Measurements from ENCODE around the gene DAAM1.

The DAAM1 gene

GRCh38 chr14:59273737-59274136, 85.3 kb downstream of the DAAM1 start:
- CTCF ChIA-PET, result no interaction called here
- TF ChIP-seq, protein P1, sequence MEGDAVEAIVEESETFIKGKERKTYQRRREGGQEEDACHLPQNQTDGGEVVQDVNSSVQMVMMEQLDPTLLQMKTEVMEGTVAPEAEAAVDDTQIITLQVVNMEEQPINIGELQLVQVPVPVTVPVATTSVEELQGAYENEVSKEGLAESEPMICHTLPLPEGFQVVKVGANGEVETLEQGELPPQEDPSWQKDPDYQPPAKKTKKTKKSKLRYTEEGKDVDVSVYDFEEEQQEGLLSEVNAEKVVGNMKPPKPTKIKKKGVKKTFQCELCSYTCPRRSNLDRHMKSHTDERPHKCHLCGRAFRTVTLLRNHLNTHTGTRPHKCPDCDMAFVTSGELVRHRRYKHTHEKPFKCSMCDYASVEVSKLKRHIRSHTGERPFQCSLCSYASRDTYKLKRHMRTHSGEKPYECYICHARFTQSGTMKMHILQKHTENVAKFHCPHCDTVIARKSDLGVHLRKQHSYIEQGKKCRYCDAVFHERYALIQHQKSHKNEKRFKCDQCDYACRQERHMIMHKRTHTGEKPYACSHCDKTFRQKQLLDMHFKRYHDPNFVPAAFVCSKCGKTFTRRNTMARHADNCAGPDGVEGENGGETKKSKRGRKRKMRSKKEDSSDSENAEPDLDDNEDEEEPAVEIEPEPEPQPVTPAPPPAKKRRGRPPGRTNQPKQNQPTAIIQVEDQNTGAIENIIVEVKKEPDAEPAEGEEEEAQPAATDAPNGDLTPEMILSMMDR (IDR thresholded peaks at IDR 0.05; ENCODE audit: insufficient read depth, low read length, missing control alignments), result no peak

DNA sequence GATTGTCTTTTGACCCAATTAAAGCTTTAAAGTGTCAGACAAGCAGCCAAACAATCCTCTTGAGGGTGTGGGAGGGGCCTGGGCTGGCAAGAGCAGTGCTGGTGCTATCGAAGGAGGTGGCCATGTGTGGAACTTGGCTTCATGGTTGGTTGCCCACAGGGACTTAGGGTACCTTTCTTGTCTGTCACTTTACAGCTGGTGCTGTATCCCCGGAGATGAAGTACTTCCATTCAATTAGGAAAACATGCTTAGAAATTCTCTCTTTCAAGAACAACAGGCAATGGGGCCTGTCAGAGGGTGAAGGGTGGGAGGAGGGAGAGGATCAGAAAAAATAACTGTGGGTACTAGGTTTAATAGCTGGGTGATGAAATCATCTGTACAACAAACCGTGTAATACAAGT, 86.5 kb downstream of the DAAM1 start:
- DNase-seq (ENCODE audit: low read depth, low spot score), result no peak
- H3K4me3 ChIP-seq (ENCODE audit: low read depth, low read length), result no peak overlapping the region
- CTCF ChIA-PET, result no interaction called here
- POLR2A ChIA-PET, result no interaction called here
- TF ChIP-seq, protein P1 (IDR thresholded peaks at IDR 0.05; ENCODE audit: insufficient read depth, low read length, missing control alignments), result no peak

More at GRCh38 chr14:59273737-59274136, 85.3 kb downstream of the DAAM1 start:
- no peak overlapping the region for H3K4me3 ChIP-seq (ENCODE audit: low read depth, low read length)
- POLR2A ChIA-PET, result no interaction called here
- no peak for DNase-seq (ENCODE audit: low read depth, low spot score)

GRCh38 chr14:59275668-59276067, 87.2 kb downstream of the DAAM1 start:
- no peak overlapping the region for H3K4me3 ChIP-seq (ENCODE audit: low read depth, low read length)
- CTCF ChIA-PET, result interaction anchor here (0.9 to 1.4 kb wide), 2 partner anchors 9 to 48 kb away, joined by 3 read pairs; no protein-coding TSS in a partner anchor
- TF ChIP-seq, protein P1 (IDR thresholded peaks at IDR 0.05; ENCODE audit: insufficient read depth, low read length, missing control alignments), result no peak
- no peak for DNase-seq (ENCODE audit: low read depth, low spot score)
- POLR2A ChIA-PET, result interaction anchor here (0.8 to 1.0 kb wide), 2 partner anchors 20 to 209 kb away, joined by 3 to 4 read pairs; partner anchors contain the start of genes JKAMP and L3HYPDH

DNA sequence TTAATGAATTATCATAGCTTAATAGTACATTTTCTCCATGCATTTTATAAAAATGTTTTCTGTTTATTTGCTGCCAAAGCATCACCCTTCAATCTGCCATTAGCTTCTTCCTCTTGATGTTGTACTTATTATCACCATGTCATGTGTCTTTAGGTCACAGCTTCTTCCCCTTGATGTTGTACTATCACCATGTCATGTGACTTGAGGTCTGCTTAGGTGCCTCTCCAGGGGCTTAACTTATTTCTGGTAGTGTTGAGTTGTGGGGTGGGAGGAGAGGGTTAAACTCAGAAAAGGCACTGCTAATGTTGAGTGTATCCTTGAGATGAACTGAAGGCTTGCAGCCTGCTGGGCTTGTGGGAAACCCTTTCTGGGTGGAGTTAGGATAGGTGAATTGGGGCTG, 87.8 kb downstream of the DAAM1 start:
- H3K4me3 ChIP-seq (ENCODE audit: low read depth, low read length), result no peak overlapping the region
- CTCF ChIA-PET, result interaction anchor here (0.9 to 1.4 kb wide), 2 partner anchors 9 to 48 kb away, joined by 3 read pairs; no protein-coding TSS in a partner anchor
- no peak for DNase-seq (ENCODE audit: low read depth, low spot score)

DNA sequence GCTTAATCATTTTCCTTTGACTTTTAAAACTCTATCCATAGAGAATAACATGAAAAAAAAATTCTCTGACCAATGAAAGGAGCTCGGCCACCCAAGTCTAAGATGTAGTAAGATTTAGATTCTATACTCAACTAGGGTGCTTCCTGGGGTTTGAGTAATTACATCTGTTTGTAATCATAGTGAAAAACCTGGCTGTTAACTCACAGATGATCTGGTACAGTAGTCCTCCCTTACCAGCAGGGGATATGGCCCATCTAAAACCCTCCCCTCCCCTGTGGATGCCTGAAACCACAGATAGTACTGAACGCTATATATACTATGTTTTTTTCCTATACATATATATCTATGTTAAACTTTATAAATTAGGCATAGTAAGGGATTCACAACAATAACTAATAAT, 89.2 kb downstream of the DAAM1 start:
- ChIA-PET POLR2A (no interaction called here), CTCF (interaction anchor here (1.6 kb wide), 1 partner anchor 18 kb away, joined by 4 read pairs; no protein-coding TSS in a partner anchor)
- DNase-seq (ENCODE audit: low read depth, low spot score), result no peak
- TF ChIP-seq, protein P1 (IDR thresholded peaks at IDR 0.05; ENCODE audit: insufficient read depth, low read length, missing control alignments), result no peak
- H3K4me3 ChIP-seq (ENCODE audit: low read depth, low read length), result no peak overlapping the region

More for the DNA sequence above, 87.8 kb downstream of the DAAM1 start:
- POLR2A ChIA-PET, result interaction anchor here (0.8 to 1.0 kb wide), 2 partner anchors 21 to 208 kb away, joined by 3 to 4 read pairs; partner anchors contain the start of genes JKAMP and L3HYPDH
- TF ChIP-seq, protein P1 (IDR thresholded peaks at IDR 0.05; ENCODE audit: insufficient read depth, low read length, missing control alignments), result no peak

DNA sequence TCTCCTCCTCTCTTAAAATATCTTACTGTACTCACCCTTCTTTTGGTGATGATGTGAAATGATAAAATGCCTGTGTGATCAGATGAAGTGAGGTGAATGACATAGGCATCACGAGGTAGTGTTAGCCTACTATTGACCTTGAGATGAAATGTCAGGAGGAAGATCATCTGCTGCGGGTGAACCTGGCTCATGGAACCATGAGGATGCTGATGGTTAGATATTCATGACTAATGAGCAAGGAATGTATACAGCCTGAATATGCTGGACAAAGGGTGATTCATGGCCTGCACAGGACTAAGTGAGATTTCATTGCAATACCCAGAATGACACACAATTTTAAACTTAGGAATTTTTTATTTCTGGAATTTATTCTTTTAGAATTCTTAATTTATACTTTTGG, 89.6 kb downstream of the DAAM1 start:
- TF ChIP-seq, protein P1 (IDR thresholded peaks at IDR 0.05; ENCODE audit: insufficient read depth, low read length, missing control alignments), result no peak
- ChIA-PET CTCF (interaction anchor here (1.6 kb wide), 1 partner anchor 18 kb away, joined by 4 read pairs; no protein-coding TSS in a partner anchor), POLR2A (no interaction called here)
- no peak overlapping the region for H3K4me3 ChIP-seq (ENCODE audit: low read depth, low read length)
- DNase-seq (ENCODE audit: low read depth, low spot score), result no peak
